Frontal cortex (tissue), 4 donors: ENCODE results near the gene ZGPAT. TPM values are rescaled to one million over a fixed set of nuclear protein-coding genes. Genes with fewer than 3 reads are reported as not detected.
"Not testable (repeated sequence)": the region's sequence is repeated elsewhere in the genome, so short reads cannot be mapped to it uniquely, and the experiment has no call there.

Source experiments
- DNase-seq, 2 donors: peaks; one replicate each; pipeline ENCODE4 v3.0.0; 2012; ENCODE audit warnings: low spot score in 2 of 2
- FAIRE-seq: peaks from 2 replicates; lab custom pipeline; 2012; peaks lifted over from hg19 to GRCh38; lab: Jason Lieb, UNC
- total RNA-seq: library from RNA; depleted of rRNA; stranded (reverse); fragments of >200 nt; gene quantifications from one replicate; pipeline ENCODE4 v1.2.3, GENCODE V29; 2014
- donor health status: control.
- donor health status: control.
- donor health status: control.

The ZGPAT gene, protein sequence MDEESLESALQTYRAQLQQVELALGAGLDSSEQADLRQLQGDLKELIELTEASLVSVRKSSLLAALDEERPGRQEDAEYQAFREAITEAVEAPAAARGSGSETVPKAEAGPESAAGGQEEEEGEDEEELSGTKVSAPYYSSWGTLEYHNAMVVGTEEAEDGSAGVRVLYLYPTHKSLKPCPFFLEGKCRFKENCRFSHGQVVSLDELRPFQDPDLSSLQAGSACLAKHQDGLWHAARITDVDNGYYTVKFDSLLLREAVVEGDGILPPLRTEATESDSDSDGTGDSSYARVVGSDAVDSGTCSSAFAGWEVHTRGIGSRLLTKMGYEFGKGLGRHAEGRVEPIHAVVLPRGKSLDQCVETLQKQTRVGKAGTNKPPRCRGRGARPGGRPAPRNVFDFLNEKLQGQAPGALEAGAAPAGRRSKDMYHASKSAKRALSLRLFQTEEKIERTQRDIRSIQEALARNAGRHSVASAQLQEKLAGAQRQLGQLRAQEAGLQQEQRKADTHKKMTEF
- total RNA-seq: 6.5 TPM

DNA sequence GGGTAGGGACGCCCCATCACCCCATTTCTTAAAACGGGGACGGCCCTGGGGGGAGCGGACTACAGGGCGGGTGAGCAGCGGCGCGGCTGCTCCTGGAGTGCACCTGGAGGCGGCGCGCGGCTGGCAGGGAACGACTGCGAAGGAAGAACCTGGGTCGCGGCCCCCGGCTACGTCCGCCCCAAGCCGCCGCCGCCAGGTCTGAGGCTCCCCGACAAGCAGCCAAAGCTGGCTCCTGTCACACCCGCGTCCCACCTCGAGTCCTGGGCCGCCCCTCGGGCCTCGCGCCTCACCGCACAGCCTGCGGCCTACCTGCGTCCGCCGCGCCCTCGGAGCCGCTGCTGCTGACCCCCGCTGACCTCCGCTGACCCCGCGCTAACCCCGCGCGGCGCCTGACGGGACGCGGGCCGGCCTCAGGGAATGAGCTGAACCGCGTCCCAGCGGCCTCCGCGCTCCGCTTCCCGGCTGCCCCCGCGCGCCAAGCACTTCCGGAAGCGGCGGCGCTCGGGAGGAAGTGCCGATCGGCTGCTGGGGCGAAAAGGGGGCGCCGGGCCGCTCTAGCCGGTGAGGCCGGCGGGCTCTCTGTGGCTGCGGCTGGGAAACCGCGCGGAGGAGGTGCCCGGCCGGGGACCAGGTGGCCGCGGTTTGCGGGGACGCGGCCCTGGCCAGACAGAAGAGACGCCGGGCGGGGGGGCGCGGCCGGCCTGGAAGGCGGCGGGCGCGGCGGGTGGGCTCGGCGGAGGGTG lies at the start of gene ZGPAT, which contains the start of gene ARFRP1:
TSS of gene ZGPAT (plus strand) at position 482 of the 743 bp plus-strand sequence. CDS start 542 bp downstream, outside the sequence.
TSS of gene ARFRP1 (minus strand) at position 419 of the 743 bp plus-strand sequence. CDS start 885 bp downstream, outside the sequence.
- FAIRE-seq (no peak), DNase-seq (peak; percentile 95 to 98)

GRCh38 chr20:63658749-63659187 lies 49.1 kb upstream of the ZGPAT start:
- DNase-seq: no peak
- FAIRE-seq: no peak

- FAIRE-seq: no peak
- no peak for DNase-seq
Measured at GRCh38 chr20:63659370-63659769, 48.5 kb upstream of the ZGPAT start.

GRCh38 chr20:63660174-63660573 lies 47.7 kb upstream of the ZGPAT start:
- not testable (repeated sequence) for DNase-seq, FAIRE-seq

GRCh38 chr20:63660622-63661021 lies 47.2 kb upstream of the ZGPAT start:
- FAIRE-seq (no peak), DNase-seq (no peak)

GRCh38 chr20:63661108-63661507 lies 46.7 kb upstream of the ZGPAT start:
- DNase-seq (no peak), FAIRE-seq (no peak)

- DNase-seq (no peak), FAIRE-seq (no peak)
Measured at GRCh38 chr20:63661959-63662812, 45.7 kb upstream of the ZGPAT start.

DNA sequence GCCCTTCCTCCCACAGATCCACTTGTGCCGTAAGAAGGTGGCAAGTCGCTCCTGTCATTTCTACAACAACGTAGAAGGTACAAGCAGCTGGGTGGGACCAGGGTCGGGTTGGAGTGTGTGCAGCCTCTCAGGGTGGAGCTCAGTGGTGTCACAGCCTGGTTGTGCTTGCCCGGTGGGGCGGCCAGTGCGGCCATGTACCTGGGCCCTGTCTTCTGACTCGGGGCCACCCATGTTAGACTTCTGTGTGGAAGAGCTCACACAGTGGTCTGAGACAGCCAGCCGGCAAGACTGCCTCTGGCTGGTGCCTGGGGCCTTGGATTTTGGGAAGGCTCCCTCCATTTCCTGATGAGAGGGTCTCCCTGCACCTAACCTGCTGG lies 45.0 kb upstream of the ZGPAT start:
- FAIRE-seq (no peak), DNase-seq (no peak)

- no peak for DNase-seq
- no peak for FAIRE-seq
Measured at GRCh38 chr20:63663332-63664066, 44.3 kb upstream of the ZGPAT start.

GRCh38 chr20:63664143-63664851 lies 43.5 kb upstream of the ZGPAT start:
- no peak for FAIRE-seq
- DNase-seq: no peak

DNA sequence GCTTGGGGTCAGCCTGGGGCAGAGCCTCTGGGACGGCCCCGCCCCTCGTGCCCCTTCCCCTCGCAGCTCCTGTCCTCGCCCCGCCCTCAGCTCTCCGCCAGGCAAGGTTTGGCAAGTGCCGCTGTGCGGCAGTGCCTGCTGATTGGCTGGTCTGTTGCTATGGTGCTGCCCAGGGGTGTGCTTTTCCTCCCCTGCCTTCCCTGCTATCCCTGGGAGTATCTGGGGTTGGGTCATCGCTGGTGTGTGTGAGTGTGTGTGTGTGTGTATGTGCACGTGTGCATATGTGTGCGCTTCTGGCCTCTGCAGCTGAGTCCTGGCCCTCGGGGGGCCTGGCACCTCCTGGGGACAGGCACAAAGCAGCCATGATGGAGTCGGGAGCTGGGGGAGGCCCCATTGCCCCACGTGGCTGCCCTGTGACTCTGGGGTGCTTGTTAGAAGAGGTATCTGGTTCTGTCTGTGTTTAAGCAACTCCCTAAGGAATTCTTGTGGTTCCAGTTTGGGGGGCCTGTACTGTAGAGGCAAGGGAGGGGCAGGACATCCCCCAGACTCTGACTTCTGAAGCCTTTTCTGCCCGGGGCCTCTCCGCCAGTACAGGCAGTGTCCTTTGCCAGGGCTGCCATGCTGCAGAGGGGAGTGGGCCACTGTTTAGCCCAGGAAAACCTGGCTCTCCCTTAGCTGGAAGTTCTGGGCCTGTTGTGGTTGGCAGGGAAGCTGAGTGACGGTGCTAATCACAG lies 42.8 kb upstream of the ZGPAT start:
- FAIRE-seq: no peak

DNA sequence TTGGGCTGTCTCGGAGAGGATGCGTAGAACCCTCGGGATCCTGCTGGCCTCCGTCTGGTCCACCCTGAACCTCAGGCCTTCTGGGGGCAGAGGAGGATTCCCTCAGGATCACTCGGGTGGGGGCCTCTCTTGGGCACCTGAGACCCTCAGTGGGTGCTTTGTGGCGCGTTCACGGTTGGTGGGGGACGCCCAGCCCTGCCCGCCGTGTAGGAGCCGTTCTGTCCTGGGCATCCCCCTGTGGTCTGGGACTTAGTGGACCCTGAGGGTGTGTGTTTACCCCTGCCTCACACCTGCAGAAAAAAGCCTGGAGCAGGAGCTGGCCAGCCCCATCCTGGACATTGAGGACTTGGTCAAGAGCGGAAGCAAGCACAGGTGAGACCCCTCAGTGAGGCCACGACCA lies 42.1 kb upstream of the ZGPAT start:
- FAIRE-seq: no peak
- DNase-seq: no peak

More for the DNA sequence above, 42.8 kb upstream of the ZGPAT start:
- DNase-seq: peak in 1 of 2 donors; percentile 81

- FAIRE-seq (no peak), DNase-seq (no peak)
Measured at GRCh38 chr20:63667858-63668257, 40.0 kb upstream of the ZGPAT start.

GRCh38 chr20:63668351-63668750 lies 39.5 kb upstream of the ZGPAT start:
- FAIRE-seq: no peak

GRCh38 chr20:63671695-63672094 lies 36.1 kb upstream of the ZGPAT start:
- not testable (repeated sequence) for DNase-seq, FAIRE-seq

More at GRCh38 chr20:63668351-63668750, 39.5 kb upstream of the ZGPAT start:
- no peak for DNase-seq

DNA sequence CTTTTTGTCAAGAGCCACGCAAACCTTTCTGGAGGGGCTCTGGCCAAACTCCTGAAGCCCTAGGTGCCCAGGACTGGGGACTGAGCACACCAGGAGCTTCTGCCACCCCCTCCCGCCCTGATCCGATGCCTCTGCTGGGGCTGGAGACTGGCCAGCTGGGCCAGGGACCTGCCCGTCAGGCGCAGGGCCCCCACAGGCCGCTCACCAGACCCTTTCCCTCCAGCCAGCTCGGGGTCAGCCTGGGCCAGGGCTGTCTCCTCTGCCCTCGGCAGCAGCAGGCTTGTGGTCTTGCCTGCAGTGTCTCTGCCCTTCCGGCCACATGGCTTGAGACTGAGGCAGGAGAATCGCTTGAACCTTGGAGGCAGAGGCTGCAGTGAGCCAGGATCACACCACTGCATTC lies 35.2 kb upstream of the ZGPAT start:
- DNase-seq (no peak), FAIRE-seq (no peak)

GRCh38 chr20:63673951-63674350 lies 33.9 kb upstream of the ZGPAT start:
- DNase-seq (no peak), FAIRE-seq (no peak)
